ENCODE results near the gene CCDC12. TPM values are rescaled to one million over a fixed set of nuclear protein-coding genes. Genes with fewer than 3 reads are reported as not detected.

Gene CCDC12
- total and polyA plus RNA-seq, 2 of the 13 experiments (the other 11 are each of a cell fraction or from before 2014, with no cell fraction given), result 30.1 to 49.5 TPM

DNA sequence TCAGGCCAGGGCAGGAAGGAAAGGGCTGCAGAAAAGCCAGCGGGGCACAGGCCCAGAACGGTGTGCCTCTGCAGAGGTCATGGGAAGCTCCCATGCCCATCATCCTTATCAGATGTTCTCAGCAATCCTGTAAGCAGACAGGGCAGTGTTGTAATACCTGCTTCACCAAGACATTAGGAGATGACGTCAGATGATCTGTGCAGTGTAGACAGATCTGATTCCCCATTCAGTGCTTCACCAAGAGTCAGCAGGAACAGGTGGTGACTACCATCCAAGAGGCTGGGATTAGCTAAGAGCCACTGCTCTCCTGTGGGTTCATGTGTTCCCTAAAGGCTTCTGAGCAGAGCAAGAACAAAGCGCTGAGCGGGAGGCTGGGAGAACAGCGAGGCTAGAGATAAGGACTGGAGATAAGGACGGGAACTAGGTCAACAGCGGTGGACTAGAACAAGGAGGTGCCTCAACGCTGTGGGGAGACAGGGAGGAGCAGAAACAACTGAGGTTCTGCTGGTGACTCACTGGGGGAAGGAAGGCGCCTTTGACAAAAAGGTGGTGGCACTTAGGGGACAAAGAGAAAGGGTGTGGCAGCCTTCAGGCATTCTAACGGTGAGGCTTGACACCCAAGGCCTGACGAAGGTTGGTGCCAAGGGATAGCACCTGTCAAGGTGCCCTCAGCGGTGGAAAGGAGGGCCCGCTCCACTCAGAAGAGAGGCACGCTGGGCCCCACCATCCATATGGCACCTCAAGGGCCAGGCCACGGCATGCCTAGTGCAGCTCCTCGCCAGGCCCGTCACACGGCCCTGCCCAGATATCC is 28.4 kb downstream of the CCDC12 start (continued):
- TF ChIP-seq HNF4G (IDR thresholded peaks at IDR 0.05; ENCODE audit: borderline replicate concordance, low read depth, low read length), result no peak; the same call in 1 of the 2 replicates
- TF ChIP-seq HNF4G (CRISPR knock-in tag; IDR thresholded peaks at IDR 0.05; ENCODE audit: borderline replicate concordance, low read depth), result no peak
- no peak for TF ChIP-seq ZBTB40 (IDR thresholded peaks at IDR 0.05)
- no peak for TF ChIP-seq ZBTB40 (CRISPR knock-in tag; IDR thresholded peaks at IDR 0.05)
- TF ChIP-seq MED13 (CRISPR knock-in tag; IDR thresholded peaks at IDR 0.05), result no peak
- TF ChIP-seq YEATS4 (CRISPR knock-in tag; IDR thresholded peaks at IDR 0.05; ENCODE audit: borderline replicate concordance), result no peak
- TF ChIP-seq ISL2 (CRISPR knock-in tag; IDR thresholded peaks at IDR 0.05), result 0 out of 2 replicates have a peak, but pooled peaks have one; percentile 46
- TF ChIP-seq KAT2B (IDR thresholded peaks at IDR 0.05; ENCODE audit: borderline replicate concordance, low read depth, low read length), result no peak
- TF ChIP-seq GMEB1 (CRISPR knock-in tag; IDR thresholded peaks at IDR 0.05; ENCODE audit: borderline replicate concordance), result no peak
- TF ChIP-seq ZNF615 (CRISPR knock-in tag; IDR thresholded peaks at IDR 0.05; ENCODE audit: borderline replicate concordance), result no peak
- peak; percentile 20 for TF ChIP-seq ASH2L (IDR thresholded peaks at IDR 0.05; ENCODE audit: insufficient read length, low read depth, low read length)
- TF ChIP-seq TBX2 (CRISPR knock-in tag; IDR thresholded peaks at IDR 0.05; ENCODE audit: borderline replicate concordance), result peak; percentile 63
- no peak for TF ChIP-seq ZFAT (CRISPR knock-in tag; conservative IDR thresholded peaks at IDR 0.05)
- no peak for TF ChIP-seq ELF4 (CRISPR knock-in tag; IDR thresholded peaks at IDR 0.05; ENCODE audit: borderline replicate concordance)
- no peak for TF ChIP-seq ZNF839 (CRISPR knock-in tag; IDR thresholded peaks at IDR 0.05; ENCODE audit: borderline replicate concordance)
- no peak for TF ChIP-seq ZNF383 (CRISPR knock-in tag; IDR thresholded peaks at IDR 0.05; ENCODE audit: borderline replicate concordance)
- TF ChIP-seq ZSCAN20 (CRISPR knock-in tag; IDR thresholded peaks at IDR 0.05; ENCODE audit: borderline replicate concordance), result no peak
- no peak for TF ChIP-seq ZNF672 (CRISPR knock-in tag; IDR thresholded peaks at IDR 0.05)
- TF ChIP-seq RAD21 (CRISPR knock-in tag; IDR thresholded peaks at IDR 0.05), result no peak
- TF ChIP-seq ZNF205 (CRISPR knock-in tag; IDR thresholded peaks at IDR 0.05), result no peak
